Stimulated activated CD8-positive, alpha-beta memory T cell treated with anti-CD3 and anti-CD28 coated beads, Interleukin-7, amount 100 ng/mL, for 1 hour (primary cell): ENCODE results near the gene BIRC6.
A peak's percentile ranks its signal among the peaks of the same experiment; 100 is the strongest.
"Not testable (repeated sequence)": the region's sequence is repeated elsewhere in the genome, so short reads cannot be mapped to it uniquely, and the experiment has no call there.

Experiments
- DNase-seq, 2 donors: peaks; one replicate each; pipeline ENCODE4 v3.0.0-alpha.2; 2020; ENCODE audit warnings: low read depth in 2 of 2

The BIRC6 gene

DNA sequence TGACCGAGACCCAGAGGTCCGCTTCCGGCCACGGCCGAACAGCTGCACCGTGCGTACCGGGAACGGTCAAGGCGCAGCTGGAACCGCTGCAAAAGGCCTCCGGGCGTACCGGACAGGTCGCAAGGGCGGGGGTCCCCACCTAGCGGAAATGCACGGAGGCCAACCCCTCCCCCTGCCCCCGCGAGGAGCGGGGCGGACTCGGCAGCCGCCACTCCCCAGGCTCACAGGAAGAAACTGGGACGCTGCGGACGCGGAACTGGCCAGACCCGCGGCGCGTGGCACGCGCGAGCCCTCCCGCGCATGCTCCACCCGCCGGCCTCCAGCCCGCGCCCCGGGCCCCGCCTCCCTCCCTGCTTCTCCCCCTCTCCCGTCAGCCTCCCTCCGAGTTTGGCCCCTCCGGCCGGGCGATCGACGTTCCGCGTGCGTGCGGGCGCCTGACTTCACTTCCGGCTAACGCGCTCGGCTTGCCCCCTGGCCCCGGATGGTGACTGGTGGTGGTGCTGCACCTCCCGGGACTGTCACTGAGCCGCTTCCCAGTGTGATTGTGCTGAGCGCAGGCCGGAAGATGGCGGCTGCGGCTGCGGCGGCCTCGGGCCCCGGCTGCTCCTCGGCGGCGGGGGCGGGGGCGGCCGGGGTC, at the start of gene BIRC6:
Gene BIRC6 (plus strand): TSS at position 343 of the 637 bp plus-strand sequence. CDS start 139 bp downstream, at position 482.
- DNase-seq = peak; percentile 82 to 88

DNA sequence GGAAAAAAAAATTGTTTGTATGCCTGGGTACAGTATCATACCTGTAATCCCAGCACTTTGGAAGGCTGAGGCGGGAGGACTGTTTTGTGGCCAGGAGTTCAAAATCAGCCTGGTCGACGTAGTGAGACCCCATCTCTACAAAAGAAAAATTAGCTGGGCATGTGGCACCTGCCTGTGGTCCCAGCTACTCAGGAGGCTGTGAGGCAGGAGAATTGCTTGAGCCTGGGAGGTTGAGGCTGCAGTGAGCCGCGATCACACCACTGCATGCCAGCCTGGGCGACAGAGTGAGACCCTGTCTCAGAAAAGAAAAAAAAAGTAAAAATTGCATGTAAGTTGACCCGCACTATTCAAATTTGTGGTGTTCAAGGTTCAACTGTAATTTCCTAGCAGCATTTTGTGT, 46.2 kb upstream of the BIRC6 start:
- no peak for DNase-seq

DNA sequence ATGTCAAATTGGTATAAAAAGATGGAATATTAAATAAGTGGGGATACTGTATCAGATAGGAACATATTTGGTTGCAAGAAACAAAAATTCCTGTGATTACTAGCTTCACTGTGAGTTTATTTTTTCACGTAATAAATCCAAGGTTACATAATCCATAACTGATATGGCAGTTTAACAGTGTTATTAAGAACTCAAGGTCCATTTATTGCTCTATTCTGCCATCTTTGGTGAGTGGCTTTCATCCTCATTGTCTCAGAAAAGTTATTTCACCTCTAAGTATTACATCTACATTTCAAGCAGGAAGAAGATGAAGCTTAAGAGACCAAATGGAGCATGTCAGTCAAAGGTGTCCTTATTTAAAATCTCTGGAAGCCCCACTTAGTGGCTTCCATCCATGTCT, 41.9 kb upstream of the BIRC6 start:
- no peak for DNase-seq

GRCh38 chr2:32328679-32329078, 28.1 kb upstream of the BIRC6 start:
- not testable (repeated sequence) for DNase-seq

GRCh38 chr2:32329180-32329980, 27.4 kb upstream of the BIRC6 start:
- not testable (repeated sequence) for DNase-seq

DNA sequence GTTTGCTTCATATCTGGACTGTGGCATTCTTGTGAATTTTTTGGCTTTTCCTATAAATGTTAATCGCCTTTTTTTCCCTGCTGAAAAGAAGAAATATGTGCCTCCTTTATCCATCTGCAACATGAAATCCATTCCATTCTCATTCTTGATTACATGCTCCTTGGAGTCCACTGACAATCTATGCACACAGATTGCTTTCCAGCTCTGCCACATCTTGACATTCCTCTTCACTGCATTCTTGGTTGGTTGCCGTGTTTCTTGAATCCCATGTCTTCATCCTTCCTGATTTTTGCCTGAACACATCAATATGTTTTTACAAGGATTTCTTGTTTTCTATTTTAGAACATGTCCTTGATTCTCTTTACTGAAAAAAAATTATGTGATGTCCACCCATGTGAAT, 26.7 kb upstream of the BIRC6 start:
- DNase-seq = no peak

GRCh38 chr2:32342801-32343200, 14.0 kb upstream of the BIRC6 start:
- DNase-seq = no peak

- not testable (repeated sequence) for DNase-seq
Observed at GRCh38 chr2:32350797-32351196, 6.0 kb upstream of the BIRC6 start.

DNA sequence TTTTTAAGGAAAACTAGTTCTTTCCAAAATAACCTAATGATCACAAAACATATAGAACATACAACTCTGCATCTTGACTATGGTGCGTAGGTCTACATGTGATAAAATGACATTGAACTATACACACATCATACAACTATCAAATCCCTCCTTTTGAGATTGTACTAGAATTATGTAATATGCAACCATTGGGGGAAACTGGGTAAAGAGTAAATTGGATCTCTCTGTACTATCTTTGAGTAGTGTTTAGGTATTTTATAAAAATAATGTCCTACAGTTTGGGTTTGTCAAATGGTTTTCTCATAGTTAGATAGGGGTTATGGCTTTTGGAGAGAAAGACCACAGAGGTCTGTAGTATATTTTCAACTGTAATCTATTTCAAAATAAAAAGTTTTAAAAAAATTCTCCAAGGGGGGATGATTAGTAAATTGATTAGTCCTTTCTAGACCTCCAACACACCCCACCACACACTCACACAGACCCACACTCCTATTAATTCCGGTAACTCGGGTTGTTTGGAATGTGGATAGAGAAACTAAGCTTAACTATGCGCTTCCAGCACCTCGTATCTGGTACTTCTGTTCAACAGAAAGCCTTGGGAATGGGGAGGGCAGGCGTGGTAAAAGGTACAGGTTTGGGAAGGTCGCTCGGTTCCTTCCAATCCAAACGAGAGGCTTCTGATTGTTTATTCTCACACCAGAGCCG, 695 bp upstream of the BIRC6 start:
- no peak for DNase-seq

DNA sequence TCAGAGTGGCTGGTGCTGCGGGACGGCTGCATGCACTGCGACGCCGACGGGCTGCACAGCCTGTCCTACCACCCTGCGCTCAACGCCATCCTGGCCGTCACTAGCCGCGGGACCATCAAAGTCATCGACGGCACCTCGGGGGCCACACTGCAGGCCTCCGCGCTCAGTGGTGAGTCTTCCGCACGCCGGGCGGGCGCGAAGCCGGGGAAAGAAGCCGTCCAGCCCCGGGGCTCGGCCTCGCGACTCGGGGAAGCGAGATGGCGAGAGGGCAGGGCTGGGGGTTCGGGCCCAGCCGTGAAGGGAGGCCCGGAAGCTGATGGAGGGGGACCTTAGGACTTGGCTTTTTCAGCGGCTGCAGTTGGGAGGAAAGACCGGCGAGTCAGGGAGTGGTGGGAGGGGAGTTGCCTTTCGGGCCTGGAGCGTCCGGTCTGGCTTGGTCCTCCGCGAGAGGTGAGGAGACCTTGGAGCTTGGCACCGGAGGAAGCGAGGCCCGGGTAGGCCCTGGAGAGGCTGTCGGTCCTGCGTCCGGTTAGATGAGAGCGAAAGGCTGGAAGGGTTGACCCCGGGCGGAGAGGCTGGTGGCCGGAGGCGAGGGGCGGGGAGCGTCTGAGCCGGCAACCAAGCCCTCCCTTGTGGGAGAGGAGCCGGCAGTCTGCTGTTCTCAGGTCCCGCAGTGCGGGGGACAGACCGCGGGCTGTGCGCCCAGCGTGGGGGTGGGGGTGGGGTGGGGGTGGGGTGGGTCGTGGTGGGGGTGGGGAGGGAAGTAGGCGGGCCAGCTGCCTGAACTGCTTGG, 691 bp downstream of the BIRC6 start:
- peak in 1 of 2 donors; percentile 1 for DNase-seq

- no peak for DNase-seq
Observed at GRCh38 chr2:32358111-32358482, 1.3 kb downstream of the BIRC6 start.

DNA sequence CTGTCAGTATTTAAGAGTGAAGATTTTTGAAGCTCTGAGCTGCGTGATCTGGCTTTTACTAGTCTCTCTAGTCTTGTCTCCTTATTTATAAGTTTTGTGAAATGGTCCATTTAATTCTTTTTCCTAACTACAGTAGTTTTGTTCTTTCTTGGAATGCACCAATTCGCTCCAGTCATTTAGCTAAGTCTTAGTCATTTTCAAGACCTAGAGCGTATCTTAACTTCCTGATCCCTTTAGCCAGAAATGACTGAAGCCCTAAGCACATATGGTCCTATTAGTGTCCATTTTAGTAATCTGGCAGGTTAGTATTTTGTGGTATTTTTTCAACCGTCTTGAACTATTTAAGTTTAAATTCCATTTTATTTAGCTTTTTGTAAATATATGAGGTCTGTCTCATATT, 3.6 kb downstream of the BIRC6 start:
- DNase-seq = no peak

GRCh38 chr2:32362997-32363396, 6.2 kb downstream of the BIRC6 start:
- DNase-seq = not testable (repeated sequence)

GRCh38 chr2:32363597-32363996, 6.8 kb downstream of the BIRC6 start:
- no peak for DNase-seq

- DNase-seq = not testable (repeated sequence)
Observed at GRCh38 chr2:32364290-32364689, 7.5 kb downstream of the BIRC6 start.

- not testable (repeated sequence) for DNase-seq
Observed at GRCh38 chr2:32365679-32366078, 8.9 kb downstream of the BIRC6 start.

- DNase-seq = no peak
Observed at GRCh38 chr2:32366595-32366994, 9.8 kb downstream of the BIRC6 start.

- no peak for DNase-seq
Observed at GRCh38 chr2:32369222-32369621, 12.4 kb downstream of the BIRC6 start.

- not testable (repeated sequence) for DNase-seq
Observed at GRCh38 chr2:32370942-32371341, 14.1 kb downstream of the BIRC6 start.

DNA sequence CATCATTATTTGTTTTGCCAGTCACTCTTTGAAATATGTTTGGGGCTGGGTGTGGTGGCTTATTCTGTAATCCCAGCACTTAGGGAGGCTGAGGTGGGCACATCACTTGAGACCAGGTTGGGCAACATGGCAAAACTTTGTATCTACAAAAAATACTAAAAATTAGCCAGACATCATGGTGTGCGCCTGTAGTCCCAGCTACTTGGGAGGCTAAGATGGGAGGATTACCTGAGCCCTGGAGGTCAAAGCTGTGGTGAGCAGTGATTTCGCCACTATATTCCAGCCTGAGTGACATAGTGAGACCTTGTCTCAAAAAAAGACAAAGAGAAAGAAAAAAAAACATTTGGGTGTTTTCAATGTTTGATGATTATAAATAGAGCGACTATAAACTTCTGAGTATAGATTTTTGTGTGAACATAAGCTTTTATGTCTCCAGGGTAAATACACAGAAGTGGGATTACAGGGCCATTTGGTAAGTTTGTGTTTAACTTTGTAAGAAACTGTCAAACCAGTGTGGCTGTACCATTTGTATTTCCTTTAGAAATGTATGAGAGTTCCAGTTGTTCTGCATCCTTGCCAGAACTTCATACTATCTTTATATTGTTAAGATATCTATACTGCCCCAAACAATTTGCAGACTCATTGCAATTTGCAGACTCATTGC, 15.8 kb downstream of the BIRC6 start:
- no peak for DNase-seq

- no peak for DNase-seq
Observed at GRCh38 chr2:32375228-32375892, 18.5 kb downstream of the BIRC6 start.
